Measurements from ENCODE around the gene FAM3B.

DNA sequence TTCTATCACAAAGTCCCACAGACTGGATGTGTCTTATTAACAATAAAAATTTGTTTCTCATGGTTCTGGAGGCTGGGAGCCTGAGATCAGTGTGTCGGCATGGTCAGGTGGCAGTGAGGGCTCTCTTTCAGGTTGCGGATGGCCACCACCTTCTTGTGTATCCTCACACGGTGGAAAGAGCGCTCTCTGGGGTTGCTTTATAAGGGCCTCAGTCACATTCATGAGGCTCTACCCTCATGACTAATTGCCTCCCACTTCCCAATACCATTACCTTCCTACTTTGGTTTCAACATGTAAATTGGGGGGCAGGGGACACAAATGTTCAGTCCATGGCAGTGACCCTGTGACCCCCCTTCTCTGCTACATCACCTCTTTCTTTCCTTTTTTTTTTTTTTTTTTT lies 88.7 kb downstream of the FAM3B start:
- TF ChIP-seq EZH2 (IDR thresholded peaks at IDR 0.05; ENCODE audit: borderline replicate concordance, insufficient read depth, low read length, poor library complexity, severe bottlenecking) (no peak), RAD21 (conservative IDR thresholded peaks at IDR 0.05) (no peak), EP300 (conservative IDR thresholded peaks at IDR 0.05; ENCODE audit: poor library complexity, severe bottlenecking) (no peak), TAF1 (IDR thresholded peaks at IDR 0.05; ENCODE audit: low read depth) (no peak)
